Measurements from ENCODE around the gene ADA.

GRCh38 chr20:44660581-44660980 lies 9.1 kb upstream of the ADA start:
- no peak for TF ChIP-seq CTCF (IDR thresholded peaks at IDR 0.05; ENCODE audit: low read depth, low read length, poor library complexity, severe bottlenecking)
- TF ChIP-seq EZH2phosphoT487 (IDR thresholded peaks at IDR 0.05; ENCODE audit: borderline replicate concordance, low read length), result no peak

Data from DOHH2 (cell line).